Chondrocyte (in vitro differentiated cells): ENCODE data around the gene ARL4A. TPM values are rescaled to one million over a fixed set of nuclear protein-coding genes. Genes with fewer than 3 reads are reported as not detected.

Experiments
- DNase-seq: peaks from one replicate; pipeline ENCODE4 v3.0.0; 2021; ENCODE audit warnings: mixed read lengths, low spot score
- H3K27ac Mint-ChIP-seq: one replicate; pipeline ENCODE4 v1.8.0; 2021; ENCODE audit warnings: mild to moderate bottlenecking, moderate library complexity, mixed read lengths; ENCODE audit not compliant: unreplicated experiment
- H3K27me3 Mint-ChIP-seq: 2 replicates; pipeline ENCODE4 v1.8.0; 2021; ENCODE audit warnings: low read depth, mixed read lengths
- H3K36me3 Mint-ChIP-seq: 2 replicates; pipeline ENCODE4 v1.8.0; 2021; ENCODE audit warnings: low read depth, mixed read lengths
- H3K4me1 Mint-ChIP-seq: 2 replicates; pipeline ENCODE4 v1.8.0; 2021; ENCODE audit warnings: low read depth, mild to moderate bottlenecking, mixed read lengths
- H3K4me3 Mint-ChIP-seq: one replicate; pipeline ENCODE4 v1.8.0; 2021; ENCODE audit warnings: mild to moderate bottlenecking, moderate library complexity, mixed read lengths; ENCODE audit not compliant: unreplicated experiment
- H3K9me3 Mint-ChIP-seq: 2 replicates; pipeline ENCODE4 v1.8.0; 2021; ENCODE audit warnings: low read depth, mixed read lengths
- total RNA-seq: library from RNA; stranded (reverse); gene quantifications from 3 replicates; pipeline ENCODE4 v1.2.1, GENCODE V29; 2021
- TF ChIP-seq, protein P1 (sequence below): fragments of 200-600 bp; sonication (generic); IDR thresholded peaks from 2 replicates; pipeline ENCODE4 v1.5.0; 2021; ENCODE audit warnings: antibody characterized with exemption, mild to moderate bottlenecking, moderate library complexity

ARL4A gene
- total RNA-seq, 1 donor from 2014 or later = 15.3 TPM

DNA sequence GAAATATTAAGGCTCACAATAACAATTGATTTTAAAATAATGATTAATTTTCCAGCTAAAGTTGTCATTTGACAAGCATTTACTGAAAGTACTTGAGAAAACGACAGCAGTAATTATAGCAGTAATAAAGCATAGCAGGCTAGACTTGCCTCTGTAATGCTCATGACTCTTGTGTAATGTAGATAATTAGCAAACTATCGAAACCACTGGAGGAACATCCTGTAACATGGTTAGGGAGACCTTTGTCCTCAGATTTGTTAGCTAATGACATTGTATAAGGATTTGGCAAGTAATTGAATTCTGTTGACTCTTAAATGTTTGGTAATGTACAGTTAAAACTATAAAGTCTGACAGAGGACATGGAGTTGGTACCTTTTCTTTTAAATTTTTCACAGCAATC is 24.8 kb downstream of the ARL4A start:
- TF ChIP-seq, protein P1, sequence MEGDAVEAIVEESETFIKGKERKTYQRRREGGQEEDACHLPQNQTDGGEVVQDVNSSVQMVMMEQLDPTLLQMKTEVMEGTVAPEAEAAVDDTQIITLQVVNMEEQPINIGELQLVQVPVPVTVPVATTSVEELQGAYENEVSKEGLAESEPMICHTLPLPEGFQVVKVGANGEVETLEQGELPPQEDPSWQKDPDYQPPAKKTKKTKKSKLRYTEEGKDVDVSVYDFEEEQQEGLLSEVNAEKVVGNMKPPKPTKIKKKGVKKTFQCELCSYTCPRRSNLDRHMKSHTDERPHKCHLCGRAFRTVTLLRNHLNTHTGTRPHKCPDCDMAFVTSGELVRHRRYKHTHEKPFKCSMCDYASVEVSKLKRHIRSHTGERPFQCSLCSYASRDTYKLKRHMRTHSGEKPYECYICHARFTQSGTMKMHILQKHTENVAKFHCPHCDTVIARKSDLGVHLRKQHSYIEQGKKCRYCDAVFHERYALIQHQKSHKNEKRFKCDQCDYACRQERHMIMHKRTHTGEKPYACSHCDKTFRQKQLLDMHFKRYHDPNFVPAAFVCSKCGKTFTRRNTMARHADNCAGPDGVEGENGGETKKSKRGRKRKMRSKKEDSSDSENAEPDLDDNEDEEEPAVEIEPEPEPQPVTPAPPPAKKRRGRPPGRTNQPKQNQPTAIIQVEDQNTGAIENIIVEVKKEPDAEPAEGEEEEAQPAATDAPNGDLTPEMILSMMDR = no peak
- H3K36me3 Mint-ChIP-seq = no peaks in the 10 kb centered on the region
- H3K4me3 Mint-ChIP-seq = no peak overlapping the region
- no peak for DNase-seq
- H3K27ac Mint-ChIP-seq = no peak overlapping the region
- no peaks in the 10 kb centered on the region for H3K9me3 Mint-ChIP-seq
- H3K4me1 Mint-ChIP-seq = peaks cover 32% of the 10 kb centered on the region
- H3K27me3 Mint-ChIP-seq = no peaks in the 10 kb centered on the region

DNA sequence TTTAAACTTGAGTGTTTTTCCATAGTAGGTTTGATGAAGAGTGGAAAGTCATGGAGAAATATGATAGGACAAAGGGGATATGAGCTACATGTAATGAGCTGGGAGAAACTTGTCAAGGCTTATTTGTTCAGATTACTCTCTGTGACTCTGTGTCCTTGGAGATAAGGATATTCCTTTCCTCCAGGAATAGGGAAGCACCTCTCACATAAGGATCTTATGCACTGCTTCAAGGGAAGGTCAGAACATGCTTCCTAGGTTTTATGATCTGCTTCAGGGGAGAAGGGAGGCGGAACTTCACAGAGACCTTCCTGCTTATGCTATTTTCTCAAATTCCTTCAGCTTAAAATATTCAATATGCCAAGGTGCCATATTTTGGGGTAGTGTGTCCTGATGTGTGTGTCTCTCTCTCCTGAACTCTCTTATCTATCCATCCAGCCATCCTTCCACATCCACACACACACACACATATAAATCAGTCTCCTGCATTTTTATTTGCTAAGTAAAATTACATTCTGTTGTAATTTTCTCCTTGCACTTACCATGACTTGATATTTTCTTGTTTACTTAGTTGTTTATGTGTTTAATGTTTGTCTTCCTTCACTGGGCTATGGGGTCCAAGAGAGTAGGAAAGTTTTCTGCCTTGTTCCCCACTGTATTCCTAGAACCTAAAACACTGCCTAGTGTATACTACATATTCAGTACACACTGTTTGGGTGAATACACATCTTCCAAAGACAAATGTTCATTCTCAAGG is 26.4 kb downstream of the ARL4A start:
- Mint-ChIP-seq H3K9me3 (no peaks in the 10 kb centered on the region), H3K27ac (no peak overlapping the region), H3K4me3 (no peak overlapping the region), H3K4me1 (peaks cover 30% of the 10 kb centered on the region), H3K27me3 (no peaks in the 10 kb centered on the region), H3K36me3 (no peaks in the 10 kb centered on the region)
- no peak for DNase-seq
- TF ChIP-seq, protein P1 = no peak

DNA sequence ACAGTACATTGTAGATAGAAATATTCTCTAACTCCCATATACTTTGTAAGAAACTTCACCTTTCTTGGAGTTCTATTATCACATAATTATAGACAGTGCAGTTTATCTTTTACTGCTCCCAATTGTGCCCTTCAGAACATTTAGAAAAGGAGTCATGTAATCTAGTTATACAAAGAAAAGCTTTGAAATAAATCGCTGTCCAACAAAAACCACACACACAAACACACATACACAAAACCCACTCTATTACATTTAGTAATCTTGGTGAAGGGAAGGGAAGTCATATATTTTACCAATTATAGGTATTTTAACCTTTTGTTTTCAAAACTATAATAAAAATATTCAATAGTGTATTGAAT is 26.9 kb downstream of the ARL4A start:
- TF ChIP-seq, protein P1 = no peak
- no peak for DNase-seq
- H3K9me3 Mint-ChIP-seq = no peaks in the 10 kb centered on the region
- no peak overlapping the region for H3K4me3 Mint-ChIP-seq
- H3K36me3 Mint-ChIP-seq = no peaks in the 10 kb centered on the region
- H3K4me1 Mint-ChIP-seq = peaks cover 36% of the 10 kb centered on the region
- no peak overlapping the region for H3K27ac Mint-ChIP-seq
- no peaks in the 10 kb centered on the region for H3K27me3 Mint-ChIP-seq

DNA sequence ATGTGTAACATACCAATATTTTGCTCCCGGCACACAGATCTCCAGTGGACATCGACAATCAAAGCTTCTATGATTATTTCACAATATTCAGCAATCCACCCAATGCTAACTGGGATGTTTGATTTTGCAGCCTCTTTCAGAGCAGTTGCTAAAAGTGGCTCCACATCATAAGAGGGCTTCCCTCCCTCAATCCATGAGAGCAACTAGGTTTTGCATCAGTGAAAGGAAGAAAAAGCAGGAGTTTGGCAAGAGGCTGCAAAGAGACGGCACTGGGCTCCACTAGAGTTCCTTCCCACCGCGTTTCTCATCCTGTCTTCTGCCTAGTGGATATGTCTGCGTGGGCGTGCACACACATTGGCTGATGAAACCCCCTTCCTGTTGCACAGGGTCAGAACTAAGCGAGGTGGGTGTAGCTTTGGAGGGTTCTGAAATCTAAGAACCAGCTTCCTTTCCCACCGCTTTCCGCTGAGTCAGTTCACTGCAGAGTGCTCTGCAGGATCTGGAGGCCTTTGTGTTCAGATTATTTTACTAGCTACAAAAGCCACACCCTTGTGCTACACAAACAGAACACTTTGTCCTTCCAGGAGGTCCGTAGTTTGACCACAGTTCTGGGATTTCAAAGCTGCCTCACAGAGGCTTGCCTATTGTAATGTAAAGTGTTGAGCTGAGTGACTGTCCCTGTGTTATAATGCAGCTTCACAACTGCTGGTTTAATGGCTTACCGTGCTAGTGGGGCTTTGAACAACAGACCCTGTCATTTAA is 28.1 kb downstream of the ARL4A start:
- TF ChIP-seq, protein P1 = no peak
- peaks cover 47% of the 10 kb centered on the region for H3K4me1 Mint-ChIP-seq
- no peaks in the 10 kb centered on the region for H3K9me3 Mint-ChIP-seq
- H3K27me3 Mint-ChIP-seq = no peaks in the 10 kb centered on the region
- no peak for DNase-seq
- peak overlapping the region; percentile 71 for H3K4me3 Mint-ChIP-seq
- H3K36me3 Mint-ChIP-seq = no peaks in the 10 kb centered on the region
- H3K27ac Mint-ChIP-seq = peak overlapping the region; percentile 96

DNA sequence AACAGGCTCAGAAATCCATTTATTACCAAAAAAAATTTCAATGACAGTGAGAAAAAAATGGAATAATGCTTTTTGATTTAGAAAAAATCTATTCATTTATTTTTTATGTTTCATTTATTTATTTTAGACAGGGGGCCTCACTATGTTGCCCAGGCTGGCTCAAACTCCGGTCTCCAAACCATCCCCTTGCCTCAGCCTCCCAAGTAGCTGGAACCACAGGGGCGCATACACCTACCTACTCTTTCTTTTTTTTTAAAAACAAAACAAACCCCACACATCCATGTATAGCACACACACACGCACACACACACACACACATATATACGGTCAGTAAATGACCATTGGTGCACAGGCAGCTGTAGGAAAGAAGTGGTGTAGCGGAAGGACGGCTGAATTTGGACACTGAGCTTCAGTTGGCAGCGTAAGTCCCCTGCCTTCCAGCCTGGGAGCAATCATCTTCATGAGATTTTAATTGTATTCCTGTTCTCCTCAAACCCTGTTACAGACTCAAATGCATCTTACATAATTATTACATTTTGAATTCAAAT is 28.8 kb downstream of the ARL4A start:
- H3K27ac Mint-ChIP-seq = peak overlapping the region; percentile 96
- peaks cover 47% of the 10 kb centered on the region for H3K4me1 Mint-ChIP-seq

More for the DNA sequence above, 28.8 kb downstream of the ARL4A start:
- Mint-ChIP-seq H3K36me3 (no peaks in the 10 kb centered on the region), H3K27me3 (no peaks in the 10 kb centered on the region), H3K4me3 (peak overlapping the region; percentile 71), H3K9me3 (no peaks in the 10 kb centered on the region)
- TF ChIP-seq, protein P1 = no peak
- DNase-seq = no peak
